Occipital lobe (tissue), 2 donors: Measurements from ENCODE around the gene CCNYL1. TPM values are rescaled to one million over a fixed set of nuclear protein-coding genes. Genes with fewer than 3 reads are reported as not detected.
"Not testable (repeated sequence)": the region's sequence is repeated elsewhere in the genome, so short reads cannot be mapped to it uniquely, and the experiment has no call there.

Experiments used
- DNase-seq: peaks from one replicate; lab custom pipeline; 2025; lab: John Stamatoyannopoulos, UW
- total RNA-seq: library from RNA; depleted of rRNA; stranded (reverse); fragments of >200 nt; gene quantifications from one replicate; pipeline ENCODE4 v1.2.3, GENCODE V29; 2014

The CCNYL1 gene
- 46.5 TPM for total RNA-seq

GRCh38 chr2:207710814-207711740 is at the start of gene CCNYL1:
Gene CCNYL1 (plus strand): TSS chr2:207711640. CDS start chr2:207711897, 257 bp downstream.
- DNase-seq: peak; percentile 96

- no peak for DNase-seq
These were observed 49.2 kb upstream of the CCNYL1 start for GRCh38 chr2:207662203-207662602.

GRCh38 chr2:207663870-207664545 is 47.4 kb upstream of the CCNYL1 start:
- DNase-seq: no peak

- peak; percentile 4 for DNase-seq
These were observed 40.6 kb upstream of the CCNYL1 start for GRCh38 chr2:207670887-207671286.

GRCh38 chr2:207673431-207673830 is 38.0 kb upstream of the CCNYL1 start:
- DNase-seq: no peak

GRCh38 chr2:207674266-207674774 is 37.1 kb upstream of the CCNYL1 start:
- no peak for DNase-seq

- no peak for DNase-seq
These were observed 36.6 kb upstream of the CCNYL1 start for GRCh38 chr2:207674826-207675225.

GRCh38 chr2:207676827-207677354 is 34.5 kb upstream of the CCNYL1 start:
- DNase-seq: no peak

GRCh38 chr2:207681431-207681830 is 30.0 kb upstream of the CCNYL1 start:
- DNase-seq: no peak

GRCh38 chr2:207682557-207682956 is 28.9 kb upstream of the CCNYL1 start:
- DNase-seq: no peak

- no peak for DNase-seq
These were observed 28.0 kb upstream of the CCNYL1 start for GRCh38 chr2:207683438-207683837.

- DNase-seq: no peak
These were observed 27.4 kb upstream of the CCNYL1 start for GRCh38 chr2:207683879-207684627.

GRCh38 chr2:207686812-207687211 is 24.6 kb upstream of the CCNYL1 start:
- DNase-seq: no peak

- DNase-seq: no peak
These were observed 22.8 kb upstream of the CCNYL1 start for GRCh38 chr2:207688597-207688996.

GRCh38 chr2:207690845-207691461 is 20.5 kb upstream of the CCNYL1 start:
- DNase-seq: not testable (repeated sequence)

GRCh38 chr2:207692206-207693065 is 19.0 kb upstream of the CCNYL1 start:
- DNase-seq: no peak

- DNase-seq: no peak
These were observed 17.7 kb upstream of the CCNYL1 start for GRCh38 chr2:207693641-207694249.

GRCh38 chr2:207694811-207695281 is 16.6 kb upstream of the CCNYL1 start:
- no peak for DNase-seq

GRCh38 chr2:207695293-207695692 is 16.1 kb upstream of the CCNYL1 start:
- no peak for DNase-seq
